ENCODE results near the gene ARPC1B. TPM values are rescaled to one million over a fixed set of nuclear protein-coding genes. Genes with fewer than 3 reads are reported as not detected.

The ARPC1B gene
- total RNA-seq, 1 donor from 2014 or later = 385 TPM

GRCh38 chr7:99418260-99418659 lies 43.7 kb downstream of the ARPC1B start:
- peaks cover 6% of the 10 kb centered on the region for H3K36me3 ChIP-seq (ENCODE audit: control insufficient read depth, insufficient read depth, low read length)
- TF ChIP-seq CTCF (IDR thresholded peaks at IDR 0.05; ENCODE audit: insufficient read depth, low read length, poor library complexity, severe bottlenecking) = no peak
- H3K4me3 ChIP-seq (ENCODE audit: low read depth, low read length) = no peak overlapping the region
- no peaks in the 10 kb centered on the region for H3K27me3 ChIP-seq (ENCODE audit: control insufficient read depth, insufficient read depth, low read length)
- DNase-seq (ENCODE audit: low read depth) = no peak

- no peak for DNase-seq (ENCODE audit: low read depth)
- no peak overlapping the region for H3K4me3 ChIP-seq (ENCODE audit: low read depth, low read length)
- no peaks in the 10 kb centered on the region for H3K27me3 ChIP-seq (ENCODE audit: control insufficient read depth, insufficient read depth, low read length)
- TF ChIP-seq CTCF (IDR thresholded peaks at IDR 0.05; ENCODE audit: insufficient read depth, low read length, poor library complexity, severe bottlenecking) = no peak
- H3K36me3 ChIP-seq (ENCODE audit: control insufficient read depth, insufficient read depth, low read length) = peaks cover 6% of the 10 kb centered on the region
These were observed 44.9 kb downstream of the ARPC1B start for GRCh38 chr7:99419323-99420021.

GRCh38 chr7:99420213-99420612 lies 45.7 kb downstream of the ARPC1B start:
- peaks cover 6% of the 10 kb centered on the region for H3K36me3 ChIP-seq (ENCODE audit: control insufficient read depth, insufficient read depth, low read length)
- no peak for TF ChIP-seq CTCF (IDR thresholded peaks at IDR 0.05; ENCODE audit: insufficient read depth, low read length, poor library complexity, severe bottlenecking)
- DNase-seq (ENCODE audit: low read depth) = no peak

GRCh38 chr7:99420986-99421385 lies 46.5 kb downstream of the ARPC1B start:
- DNase-seq (ENCODE audit: low read depth) = no peak
- no peak for TF ChIP-seq CTCF (IDR thresholded peaks at IDR 0.05; ENCODE audit: insufficient read depth, low read length, poor library complexity, severe bottlenecking)
- H3K27me3 ChIP-seq (ENCODE audit: control insufficient read depth, insufficient read depth, low read length) = no peaks in the 10 kb centered on the region
- H3K4me3 ChIP-seq (ENCODE audit: low read depth, low read length) = no peak overlapping the region
- peaks cover 6% of the 10 kb centered on the region for H3K36me3 ChIP-seq (ENCODE audit: control insufficient read depth, insufficient read depth, low read length)

More at GRCh38 chr7:99420213-99420612, 45.7 kb downstream of the ARPC1B start:
- Histone ChIP-seq H3K27me3 (ENCODE audit: control insufficient read depth, insufficient read depth, low read length) (no peaks in the 10 kb centered on the region), H3K4me3 (ENCODE audit: low read depth, low read length) (no peak overlapping the region)

GRCh38 chr7:99422186-99422585 lies 47.7 kb downstream of the ARPC1B start:
- TF ChIP-seq CTCF (IDR thresholded peaks at IDR 0.05; ENCODE audit: insufficient read depth, low read length, poor library complexity, severe bottlenecking) = no peak
- no peak for DNase-seq (ENCODE audit: low read depth)
- H3K36me3 ChIP-seq (ENCODE audit: control insufficient read depth, insufficient read depth, low read length) = peaks cover 6% of the 10 kb centered on the region
- H3K27me3 ChIP-seq (ENCODE audit: control insufficient read depth, insufficient read depth, low read length) = no peaks in the 10 kb centered on the region
- no peak overlapping the region for H3K4me3 ChIP-seq (ENCODE audit: low read depth, low read length)

- no peaks in the 10 kb centered on the region for H3K27me3 ChIP-seq (ENCODE audit: control insufficient read depth, insufficient read depth, low read length)
- no peak for DNase-seq (ENCODE audit: low read depth)
- H3K36me3 ChIP-seq (ENCODE audit: control insufficient read depth, insufficient read depth, low read length) = peaks cover 5% of the 10 kb centered on the region
- TF ChIP-seq CTCF (IDR thresholded peaks at IDR 0.05; ENCODE audit: insufficient read depth, low read length, poor library complexity, severe bottlenecking) = no peak
- no peak overlapping the region for H3K4me3 ChIP-seq (ENCODE audit: low read depth, low read length)
These were observed 48.1 kb downstream of the ARPC1B start for GRCh38 chr7:99422625-99423024.
